Osteoblast (primary cell): Measurements from ENCODE around the gene POMP. TPM values are rescaled to one million over a fixed set of nuclear protein-coding genes. Genes with fewer than 3 reads are reported as not detected.
A peak's percentile ranks its signal among the peaks of the same experiment; 100 is the strongest.

Source experiments
- DNase-seq: peaks from one replicate; pipeline ENCODE4 v3.0.0; 2011; ENCODE audit warnings: low spot score, mixed read lengths; ENCODE audit not compliant: insufficient read length; ENCODE audit errors: missing footprints
- H2AFZ ChIP-seq: 2 replicates; pipeline ENCODE4 v1.6.0; 2011; ENCODE audit warnings: mild to moderate bottlenecking, low read length
- H3K27ac ChIP-seq: 2 replicates; pipeline ENCODE4 v1.5.1; 2011; ENCODE audit warnings: mild to moderate bottlenecking, low read depth, low read length, moderate library complexity
- H3K27me3 ChIP-seq: 2 replicates; pipeline ENCODE4 v1.6.0; 2012; ENCODE audit warnings: mild to moderate bottlenecking, control low read depth, inconsistent platforms, low read length, moderate library complexity; ENCODE audit not compliant: insufficient read depth
- H3K36me3 ChIP-seq: 2 replicates; pipeline ENCODE4 v1.5.1; 2011; ENCODE audit warnings: mild to moderate bottlenecking, low read length, control low read depth, moderate library complexity; ENCODE audit not compliant: insufficient read depth
- H3K4me1 ChIP-seq: 2 replicates; pipeline ENCODE4 v1.5.1; 2011; ENCODE audit warnings: mild to moderate bottlenecking, low read length, control low read depth, moderate library complexity; ENCODE audit not compliant: insufficient read depth
- H3K4me2 ChIP-seq: 2 replicates; pipeline ENCODE4 v1.6.0; 2011; ENCODE audit warnings: mild to moderate bottlenecking, low read length; ENCODE audit not compliant: insufficient read depth
- H3K4me3 ChIP-seq: fragments of 200-600 bp; sonication (generic); 3 replicates; pipeline ENCODE4 v1.5.1; 2012; ENCODE audit warnings: mild to moderate bottlenecking, low read length, inconsistent platforms; ENCODE audit not compliant: insufficient read depth
- H3K79me2 ChIP-seq: 2 replicates; pipeline ENCODE4 v1.6.0; 2012; ENCODE audit warnings: mild to moderate bottlenecking, low read length, control low read depth, inconsistent platforms; ENCODE audit not compliant: insufficient read depth
- H3K9me3 ChIP-seq: 2 replicates; pipeline ENCODE4 v1.5.1; 2011; ENCODE audit warnings: low read depth, low read length, control low read depth
- H4K20me1 ChIP-seq: 2 replicates; pipeline ENCODE4 v1.6.0; 2012; ENCODE audit warnings: mild to moderate bottlenecking, low read length, control low read depth; ENCODE audit not compliant: insufficient read depth
- CTCF ChIP-seq: IDR thresholded peaks from 2 replicates; pipeline ENCODE4 v1.5.1; 2011; ENCODE audit warnings: mild to moderate bottlenecking, low read depth, low read length, moderate library complexity; ENCODE audit errors: extremely low read depth
- total RNA-seq: library from RNA; depleted of rRNA; stranded (reverse); fragments of >200 nt; gene quantifications from 2 replicates; pipeline ENCODE4 v1.2.3, GENCODE V29; 2012

The POMP gene
- total RNA-seq, 1 donor, result 73.1 TPM

- H3K79me2 ChIP-seq, result no peaks in the 10 kb centered on the region
- no peak overlapping the region for H2AFZ ChIP-seq
- no peak for TF ChIP-seq CTCF
- no peak overlapping the region for H3K4me2 ChIP-seq
- H3K36me3 ChIP-seq, result no peaks in the 10 kb centered on the region
- no peaks in the 10 kb centered on the region for H3K27me3 ChIP-seq
- no peak overlapping the region for H3K27ac ChIP-seq
- H3K4me3 ChIP-seq, result no peak overlapping the region
- H3K9me3 ChIP-seq, result no peaks in the 10 kb centered on the region
- no peaks in the 10 kb centered on the region for H4K20me1 ChIP-seq
- no peak for DNase-seq
- peaks cover 11% of the 10 kb centered on the region for H3K4me1 ChIP-seq
Measured at GRCh38 chr13:28638756-28639155, 20.2 kb upstream of the POMP start.

GRCh38 chr13:28640861-28641599, 17.9 kb upstream of the POMP start:
- no peaks in the 10 kb centered on the region for H3K27me3 ChIP-seq
- no peaks in the 10 kb centered on the region for H3K36me3 ChIP-seq
- no peak overlapping the region for H3K4me2 ChIP-seq
- no peaks in the 10 kb centered on the region for H3K9me3 ChIP-seq
- H3K4me3 ChIP-seq, result no peak overlapping the region
- no peak overlapping the region for H2AFZ ChIP-seq
- no peaks in the 10 kb centered on the region for H3K79me2 ChIP-seq
- no peak for TF ChIP-seq CTCF
- H3K4me1 ChIP-seq, result peaks cover 9% of the 10 kb centered on the region
- DNase-seq, result no peak
- no peaks in the 10 kb centered on the region for H4K20me1 ChIP-seq
- H3K27ac ChIP-seq, result no peak overlapping the region

GRCh38 chr13:28641600-28641926, 17.4 kb upstream of the POMP start:
- TF ChIP-seq CTCF, result no peak
- H2AFZ ChIP-seq, result no peak overlapping the region
- H3K4me3 ChIP-seq, result no peak overlapping the region
- H3K36me3 ChIP-seq, result no peaks in the 10 kb centered on the region
- H3K4me1 ChIP-seq, result peaks cover 4% of the 10 kb centered on the region
- no peak overlapping the region for H3K4me2 ChIP-seq
- H3K27ac ChIP-seq, result no peak overlapping the region
- no peaks in the 10 kb centered on the region for H3K27me3 ChIP-seq
- DNase-seq, result no peak
- no peaks in the 10 kb centered on the region for H4K20me1 ChIP-seq
- no peaks in the 10 kb centered on the region for H3K79me2 ChIP-seq
- H3K9me3 ChIP-seq, result no peaks in the 10 kb centered on the region

- no peaks in the 10 kb centered on the region for H3K27me3 ChIP-seq
- H3K4me3 ChIP-seq, result no peak overlapping the region
- no peaks in the 10 kb centered on the region for H4K20me1 ChIP-seq
- H2AFZ ChIP-seq, result no peak overlapping the region
- H3K36me3 ChIP-seq, result no peaks in the 10 kb centered on the region
- peak; percentile 74 for DNase-seq
- TF ChIP-seq CTCF, result no peak
- H3K4me1 ChIP-seq, result peaks cover 3% of the 10 kb centered on the region
- no peaks in the 10 kb centered on the region for H3K9me3 ChIP-seq
- peaks cover 2% of the 10 kb centered on the region for H3K79me2 ChIP-seq
- no peak overlapping the region for H3K27ac ChIP-seq
- no peak overlapping the region for H3K4me2 ChIP-seq
Measured at GRCh38 chr13:28650284-28650683, 8.6 kb upstream of the POMP start.
